DOHH2 (cell line): ENCODE data around the gene PDE4A.

ENCODE experiments used
- CTCF ChIP-seq: fragments of 200-600 bp; sonication (generic); IDR thresholded peaks from one replicate; pipeline ENCODE4 v1.5.1; 2014; ENCODE audit warnings: antibody characterized with exemption, mild to moderate bottlenecking, low read depth, low read length; ENCODE audit not compliant: poor library complexity, severe bottlenecking
- EZH2phosphoT487 ChIP-seq: fragments of 200-600 bp; sonication (generic); IDR thresholded peaks from 2 replicates; pipeline ENCODE4 v1.6.1; 2017; ENCODE audit warnings: borderline replicate concordance, mild to moderate bottlenecking, antibody characterized with exemption, low read length, moderate library complexity, mixed read lengths

- no peak for TF ChIP-seq CTCF
- TF ChIP-seq EZH2phosphoT487: no peak
These were observed 28.2 kb upstream of the PDE4A start for GRCh38 chr19:10392120-10392519.
